Sigmoid colon (tissue), 4 donors: Measurements from ENCODE around the gene CYP2C18.
"Not testable (repeated sequence)": the region's sequence is repeated elsewhere in the genome, so short reads cannot be mapped to it uniquely, and the experiment has no call there.

Experiments
- EP300 ChIP-seq, 4 donors: sonication (generic); formaldehyde crosslinking; IDR thresholded peaks; one replicate each; pipeline ENCODE4 v1.6.1; 2017; ENCODE audit warnings: antibody characterized with exemption in 4 of 4
- POLR2A ChIP-seq, 2 donors: fragments of 450-650 bp; IDR thresholded peaks; one replicate each; pipeline ENCODE4 v1.6.1; 2016; ENCODE audit warnings: antibody characterized with exemption in 2 of 2, mild to moderate bottlenecking in 2 of 2, moderate library complexity in 2 of 2
- POLR2AphosphoS5 ChIP-seq, 4 donors: sonication (generic); formaldehyde crosslinking; IDR thresholded peaks; one replicate each; pipeline ENCODE4 v1.6.1; 2017; ENCODE audit warnings: antibody characterized with exemption in 4 of 4
- TF ChIP-seq, protein P1 (sequence below), 4 experiments: fragments of 450-650 bp in 3 of 4; fragments of 200-600 bp in 1 of 4; IDR thresholded peaks; one replicate each; pipeline ENCODE4 v1.5.1; 2016 to 2019; ENCODE audit warnings: antibody characterized with exemption in 4 of 4, mild to moderate bottlenecking in 3 of 4, moderate library complexity in 2 of 4

DNA sequence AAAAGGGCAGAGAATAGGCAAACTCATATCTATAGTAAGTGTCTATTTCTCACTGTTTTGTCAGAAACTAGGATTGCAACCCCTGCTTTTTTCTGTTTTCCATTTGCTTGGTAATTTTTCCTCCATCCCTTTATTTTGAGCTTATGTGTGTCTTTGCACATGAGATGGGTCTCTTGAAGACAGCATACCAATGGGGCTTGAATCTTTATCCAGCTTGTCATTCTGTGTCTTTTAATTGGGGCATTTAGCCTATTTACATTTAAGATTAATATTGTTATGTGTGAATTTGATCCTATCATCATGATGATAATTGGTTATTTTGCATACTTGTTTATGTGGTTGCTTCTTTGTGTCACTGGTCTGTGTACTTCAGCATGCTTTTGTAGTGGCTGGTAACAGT lies 28.3 kb upstream of the CYP2C18 start:
- TF ChIP-seq, protein P1, sequence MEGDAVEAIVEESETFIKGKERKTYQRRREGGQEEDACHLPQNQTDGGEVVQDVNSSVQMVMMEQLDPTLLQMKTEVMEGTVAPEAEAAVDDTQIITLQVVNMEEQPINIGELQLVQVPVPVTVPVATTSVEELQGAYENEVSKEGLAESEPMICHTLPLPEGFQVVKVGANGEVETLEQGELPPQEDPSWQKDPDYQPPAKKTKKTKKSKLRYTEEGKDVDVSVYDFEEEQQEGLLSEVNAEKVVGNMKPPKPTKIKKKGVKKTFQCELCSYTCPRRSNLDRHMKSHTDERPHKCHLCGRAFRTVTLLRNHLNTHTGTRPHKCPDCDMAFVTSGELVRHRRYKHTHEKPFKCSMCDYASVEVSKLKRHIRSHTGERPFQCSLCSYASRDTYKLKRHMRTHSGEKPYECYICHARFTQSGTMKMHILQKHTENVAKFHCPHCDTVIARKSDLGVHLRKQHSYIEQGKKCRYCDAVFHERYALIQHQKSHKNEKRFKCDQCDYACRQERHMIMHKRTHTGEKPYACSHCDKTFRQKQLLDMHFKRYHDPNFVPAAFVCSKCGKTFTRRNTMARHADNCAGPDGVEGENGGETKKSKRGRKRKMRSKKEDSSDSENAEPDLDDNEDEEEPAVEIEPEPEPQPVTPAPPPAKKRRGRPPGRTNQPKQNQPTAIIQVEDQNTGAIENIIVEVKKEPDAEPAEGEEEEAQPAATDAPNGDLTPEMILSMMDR (IDR thresholded peaks at IDR 0.05), result not testable (repeated sequence)
- TF ChIP-seq EP300, POLR2AphosphoS5, POLR2A (IDR thresholded peaks at IDR 0.05): not testable (repeated sequence)
